ENCODE data around the gene GPR50.

The GPR50 gene

DNA sequence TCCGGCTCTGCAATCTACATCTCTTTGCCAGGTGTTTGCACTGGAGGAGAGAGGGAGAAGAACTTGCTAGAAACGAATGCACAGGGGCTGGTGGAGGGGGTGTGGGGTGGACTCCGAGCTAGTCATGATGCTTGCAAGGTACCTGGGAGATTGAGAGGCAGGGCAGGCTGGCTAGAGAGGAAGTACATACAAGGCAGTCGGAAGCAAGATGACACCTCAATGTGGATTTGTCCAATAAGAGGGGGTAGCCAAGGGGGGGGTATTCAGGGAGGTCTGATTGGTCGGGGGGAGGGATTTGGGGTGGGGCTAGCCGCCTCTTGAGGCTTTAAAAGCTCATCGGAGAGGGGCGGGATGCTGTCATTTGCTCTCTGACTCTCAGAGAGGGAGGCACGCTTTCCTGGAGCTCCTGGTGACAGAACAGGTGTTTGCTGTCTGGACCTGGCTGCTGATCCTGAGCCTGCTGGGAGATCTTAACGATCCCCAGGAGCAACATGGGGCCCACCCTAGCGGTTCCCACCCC is at the start of gene GPR50:
GPR50 (plus strand) TSS at position 354 of the 520 bp plus-strand sequence; CDS start at position 492, 138 bp downstream.
- no peak for DNase-seq

DNA sequence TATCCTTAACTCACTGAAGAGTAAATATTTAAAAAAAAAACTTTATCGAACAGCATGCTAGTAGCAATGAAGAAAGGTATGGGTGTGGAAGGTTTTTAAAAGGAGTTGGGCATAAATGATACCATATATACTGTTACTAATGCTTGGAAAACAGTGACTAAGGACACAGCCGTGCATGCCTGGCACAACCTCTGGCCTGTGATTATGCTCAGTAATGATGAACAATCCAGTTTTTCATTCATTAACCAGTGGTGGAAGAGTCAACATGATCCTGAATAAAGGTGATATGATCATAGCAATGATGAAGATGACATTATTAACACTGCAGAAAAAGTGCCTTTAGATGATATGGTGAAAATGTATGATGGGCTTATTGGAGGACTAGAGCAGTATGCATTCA is 43.9 kb upstream of the GPR50 start:
- DNase-seq, result no peak

DNA sequence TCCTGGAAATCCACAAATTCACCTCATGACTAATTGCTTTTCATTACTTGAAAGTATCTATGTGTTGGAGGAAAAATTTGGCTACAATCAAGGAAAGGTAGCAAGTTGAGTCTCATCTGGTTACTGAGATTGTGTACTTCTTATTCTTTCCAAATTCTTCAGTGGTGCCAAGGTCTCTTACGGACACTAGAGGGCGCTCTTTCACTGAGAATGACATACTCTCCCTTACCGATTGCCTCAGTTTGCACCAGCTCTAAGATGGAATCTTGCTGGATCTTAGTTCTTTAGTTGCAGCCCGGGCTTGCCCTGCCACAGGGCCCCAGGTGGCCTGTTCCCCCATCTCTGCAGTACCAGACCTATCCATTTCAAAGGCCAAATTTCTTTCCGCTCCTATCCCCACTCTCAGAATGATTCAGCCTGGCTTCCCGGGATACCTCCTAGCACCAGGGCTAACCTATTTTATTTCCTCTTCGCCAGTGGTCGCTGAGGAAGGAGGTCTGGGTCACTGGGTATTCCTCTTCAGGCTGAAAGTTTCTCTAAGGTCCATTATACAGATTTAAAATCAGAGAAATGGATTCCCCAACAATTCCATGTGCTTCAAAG is 24.6 kb upstream of the GPR50 start:
- no peak for DNase-seq

DNA sequence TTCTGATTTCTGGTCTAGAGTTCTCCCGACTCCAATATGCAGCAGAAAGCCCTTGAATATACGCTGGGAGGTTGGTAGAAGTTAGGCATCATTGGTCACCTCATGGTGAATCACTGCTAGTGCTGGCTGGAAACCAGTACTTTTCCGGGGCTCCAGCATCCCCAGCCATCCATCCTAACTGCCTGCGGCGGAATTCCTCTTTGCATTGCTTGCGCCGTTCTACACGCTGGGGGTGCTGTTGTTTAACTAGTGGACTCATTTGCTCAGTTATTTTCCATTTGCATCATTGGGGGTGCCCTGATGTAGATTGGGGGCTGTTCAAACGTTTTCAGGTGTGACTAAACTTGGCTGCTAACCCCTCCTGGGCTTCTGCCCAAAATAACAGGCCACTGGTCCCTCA is 23.3 kb upstream of the GPR50 start:
- DNase-seq, result no peak

DNA sequence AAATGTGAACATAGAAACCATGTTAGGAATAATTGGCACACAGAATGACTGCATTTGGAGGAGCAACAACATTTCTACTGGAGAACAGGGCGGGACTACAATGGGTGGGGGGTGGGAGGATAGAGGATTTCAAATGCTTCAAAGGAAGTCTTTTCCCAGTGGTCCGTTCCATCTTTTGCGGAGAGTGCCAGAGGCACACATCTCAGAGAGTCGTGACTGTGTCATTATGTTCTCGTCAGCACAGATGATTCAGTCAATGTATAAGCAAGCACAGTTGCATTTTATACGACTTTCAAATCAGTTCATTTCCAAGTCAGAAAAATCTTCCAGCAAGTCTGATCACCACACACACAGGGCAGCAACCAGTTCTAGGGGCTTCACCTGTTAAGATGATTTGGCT is 22.7 kb upstream of the GPR50 start:
- no peak for DNase-seq

DNA sequence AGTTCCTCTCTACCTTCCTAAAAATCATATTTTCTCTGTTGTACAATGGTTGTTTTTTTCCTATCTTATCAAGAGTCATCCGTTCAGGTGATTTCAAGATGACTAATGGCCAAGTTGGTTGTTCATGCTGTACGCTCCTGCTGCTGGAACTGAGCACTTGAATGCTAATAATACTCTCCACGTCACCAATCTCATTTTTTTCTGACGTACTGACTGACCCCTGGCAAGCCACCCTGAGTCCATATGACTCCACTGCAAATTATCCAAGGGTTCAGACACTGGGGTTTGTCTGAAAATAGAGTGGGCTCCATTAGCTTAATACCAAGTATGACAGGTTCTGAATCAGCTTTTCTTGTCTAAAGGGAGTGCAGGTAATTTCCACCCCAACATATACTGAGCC is 21.1 kb upstream of the GPR50 start:
- no peak for DNase-seq

DNA sequence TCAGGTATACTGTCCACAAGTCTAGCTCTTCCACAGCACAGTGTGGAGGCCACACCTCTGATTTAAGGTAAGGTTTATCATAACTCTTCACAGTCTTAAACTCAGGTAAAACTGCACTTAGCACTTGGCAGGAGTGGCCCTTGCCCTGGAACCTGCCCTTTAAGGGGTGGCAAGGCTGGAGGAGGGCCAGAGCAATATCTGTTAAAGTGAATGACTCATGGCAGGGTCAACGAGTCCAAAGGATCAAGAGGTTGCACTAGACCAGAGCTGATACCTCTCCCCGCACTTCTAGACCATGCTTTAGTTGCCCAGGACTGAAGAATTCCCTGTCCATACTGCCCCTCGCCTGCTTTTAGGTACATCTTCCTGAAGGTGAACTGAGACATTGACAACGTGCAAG is 14.7 kb upstream of the GPR50 start:
- no peak for DNase-seq

DNA sequence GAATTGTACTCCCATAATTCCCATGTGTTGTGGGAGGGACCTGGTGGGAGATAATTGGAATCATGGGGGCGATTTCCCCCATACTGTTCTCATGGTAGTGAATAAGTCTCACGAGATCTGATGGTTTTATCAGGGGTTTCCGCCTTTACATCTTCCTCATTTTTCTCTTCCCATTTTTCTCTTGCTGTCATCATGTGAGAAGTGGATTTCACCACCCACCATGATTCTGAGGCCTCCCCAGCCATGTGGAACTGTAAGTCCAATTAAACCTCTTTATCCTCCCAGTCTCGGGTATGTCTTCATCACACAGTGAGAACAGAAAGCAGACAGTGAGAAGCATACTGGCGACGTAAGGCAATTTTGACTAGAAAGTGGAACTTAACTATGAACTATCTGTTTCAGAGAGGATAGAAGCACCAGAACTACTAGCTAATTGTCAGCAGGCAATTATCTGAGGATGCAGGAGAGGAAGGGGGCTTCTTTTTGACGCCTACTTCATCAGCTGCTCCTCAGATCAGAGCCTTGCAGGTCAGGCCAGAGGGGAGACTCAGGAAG is 8.5 kb upstream of the GPR50 start:
- no peak for DNase-seq

DNA sequence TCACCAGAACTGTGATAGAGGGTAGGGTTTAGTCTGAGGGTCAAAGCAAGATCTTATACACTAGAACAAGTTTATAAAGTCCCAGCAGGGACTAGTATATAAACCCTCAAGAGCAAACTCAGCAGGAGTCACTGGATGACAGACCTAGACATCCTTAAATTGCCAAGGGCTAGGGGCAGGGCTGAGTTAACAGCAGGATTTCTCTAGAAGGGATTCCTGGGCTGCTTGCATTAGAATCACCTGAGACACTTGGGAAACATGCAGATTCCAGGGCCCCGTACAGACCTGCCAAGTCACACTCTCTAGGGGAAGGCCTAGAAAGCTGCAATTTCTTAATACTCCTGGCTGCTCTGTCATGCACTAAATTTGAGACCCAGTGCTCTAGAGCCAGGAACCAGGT is 6.6 kb upstream of the GPR50 start:
- DNase-seq, result no peak

DNA sequence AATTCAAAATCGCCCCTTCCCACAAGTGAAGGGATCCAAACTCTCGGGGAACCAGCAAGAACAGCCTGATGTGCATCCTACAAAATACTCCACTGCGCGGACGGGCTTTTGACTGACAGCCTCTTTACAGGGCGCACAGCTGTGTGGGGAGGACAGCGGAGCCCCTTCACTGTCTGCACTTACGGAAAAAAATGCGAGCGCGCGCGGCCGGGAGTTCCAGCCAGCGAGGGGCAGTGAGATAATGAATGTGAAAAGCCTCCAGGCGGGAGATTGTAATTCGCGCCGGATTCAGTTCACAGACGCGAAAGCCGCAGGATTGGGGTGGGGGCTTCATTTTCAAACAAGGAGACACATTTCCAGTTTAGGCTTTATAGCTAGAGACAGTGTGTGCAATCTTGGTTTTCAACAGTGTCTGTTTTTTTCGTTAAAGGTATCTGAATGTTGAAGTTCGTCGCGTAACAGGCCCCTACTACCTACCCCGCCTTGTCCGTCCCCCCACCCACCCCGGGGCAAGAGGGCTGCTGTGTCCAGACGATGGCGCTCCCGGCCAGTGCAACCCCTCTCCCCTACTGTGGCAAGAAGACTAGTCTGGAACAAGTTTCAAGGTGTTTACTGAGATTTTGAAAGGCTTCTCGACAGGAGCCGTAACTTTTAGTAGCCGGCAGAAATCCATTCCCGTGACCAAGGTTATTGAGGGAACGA is 1.7 kb upstream of the GPR50 start:
- no peak for DNase-seq

DNA sequence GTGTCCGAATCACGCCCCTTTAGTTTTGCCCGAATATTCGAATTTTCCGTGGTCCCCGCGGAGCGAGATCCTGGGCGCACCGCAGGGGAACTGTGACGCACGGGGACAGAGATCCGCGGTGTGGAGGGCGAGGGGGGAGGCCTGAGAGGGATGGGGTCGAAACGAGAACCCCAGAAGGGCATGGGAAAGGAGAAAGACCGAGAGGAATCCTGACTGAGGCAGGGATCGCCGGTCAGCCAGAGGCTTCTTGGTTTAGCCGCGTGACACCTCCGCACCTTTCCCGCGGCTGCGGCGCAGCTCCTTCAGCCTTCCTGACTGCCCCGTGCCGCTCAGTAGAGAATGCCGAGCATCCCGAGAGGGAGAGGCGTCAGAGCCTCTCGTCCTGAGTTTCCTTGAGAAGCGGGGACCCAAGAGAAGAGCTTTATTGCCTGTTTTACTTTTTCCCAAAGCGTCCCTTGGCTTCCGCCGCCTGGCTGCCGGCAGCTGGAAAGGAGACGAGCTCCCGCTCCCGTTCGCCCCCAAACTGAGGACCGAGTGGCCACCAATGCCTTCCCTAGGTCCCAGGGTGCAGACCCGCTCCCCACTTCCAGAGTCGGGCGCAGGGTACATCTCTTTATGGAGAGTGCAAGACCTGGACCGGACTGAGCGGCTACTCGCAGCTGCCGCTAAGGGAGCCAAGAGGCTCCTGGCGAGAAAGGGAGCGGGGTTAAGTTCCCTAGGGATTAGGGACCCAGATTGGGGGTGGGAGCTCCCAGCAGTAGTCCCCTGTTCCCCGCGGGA is 911 bp upstream of the GPR50 start:
- no peak for DNase-seq

DNA sequence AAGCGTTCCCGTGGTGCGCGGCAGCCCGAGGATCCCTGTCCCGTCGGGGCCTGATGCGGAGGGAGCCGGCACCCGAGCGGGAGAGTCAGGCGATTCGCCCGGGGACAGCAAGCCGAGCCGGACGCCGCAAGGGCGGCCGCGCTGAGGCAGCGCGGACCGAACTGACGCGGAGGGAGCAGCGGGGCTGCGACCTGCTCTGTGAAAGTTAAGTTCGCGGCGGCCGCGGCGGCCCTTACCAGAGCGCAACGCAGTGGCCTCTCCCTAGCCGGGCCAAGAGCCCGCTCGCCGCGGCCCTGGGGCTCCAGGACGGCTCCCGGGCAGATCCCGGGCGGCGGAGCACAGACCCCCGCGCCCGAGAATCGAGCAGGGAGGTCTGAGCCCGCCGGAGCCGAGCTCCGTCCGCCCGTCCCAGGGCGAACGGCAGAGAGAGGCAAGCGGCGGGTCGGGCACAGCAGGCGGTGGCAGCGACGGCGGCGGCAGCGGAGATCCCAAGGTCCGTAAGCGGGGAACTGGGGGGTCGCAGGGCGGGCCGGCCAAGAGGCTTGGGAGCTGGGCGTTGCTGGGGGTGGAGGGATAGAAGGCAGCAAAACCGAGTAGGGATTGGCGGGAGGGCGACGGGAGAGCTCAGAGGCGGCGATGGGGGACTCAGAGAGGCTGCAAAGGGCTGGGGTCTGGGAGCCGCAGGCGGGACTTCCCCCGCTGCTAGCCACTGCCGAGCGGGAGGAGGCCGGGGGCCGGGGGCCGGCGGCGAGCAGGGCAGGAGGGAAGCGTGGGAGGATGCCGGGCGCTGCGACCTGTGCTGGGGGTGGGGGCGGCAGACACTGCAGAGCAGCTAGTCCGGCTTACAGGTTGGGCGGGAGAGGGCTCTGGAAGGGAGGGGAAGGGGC is 1.0 kb downstream of the GPR50 start:
- no peak for DNase-seq

DNA sequence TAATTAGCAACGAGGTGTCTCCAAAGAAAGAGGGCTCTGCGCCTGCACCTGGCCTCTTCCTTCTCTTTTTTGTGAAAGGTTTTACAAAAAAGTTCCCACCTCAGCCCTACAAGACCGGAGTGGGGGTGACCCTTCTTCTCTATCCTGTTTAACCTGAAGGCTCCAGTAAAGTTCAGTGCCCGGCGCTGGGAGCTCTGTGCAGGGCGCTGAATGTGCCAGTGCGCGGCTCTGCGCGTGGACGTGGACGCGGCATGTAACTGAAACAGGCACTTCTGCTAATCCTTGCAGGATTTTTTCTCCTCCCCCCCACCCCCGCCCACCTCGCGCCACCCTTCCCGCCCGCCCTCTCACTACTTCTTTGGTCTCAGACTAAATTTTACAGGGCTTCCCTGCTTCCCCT is 2.4 kb downstream of the GPR50 start:
- DNase-seq, result no peak

DNA sequence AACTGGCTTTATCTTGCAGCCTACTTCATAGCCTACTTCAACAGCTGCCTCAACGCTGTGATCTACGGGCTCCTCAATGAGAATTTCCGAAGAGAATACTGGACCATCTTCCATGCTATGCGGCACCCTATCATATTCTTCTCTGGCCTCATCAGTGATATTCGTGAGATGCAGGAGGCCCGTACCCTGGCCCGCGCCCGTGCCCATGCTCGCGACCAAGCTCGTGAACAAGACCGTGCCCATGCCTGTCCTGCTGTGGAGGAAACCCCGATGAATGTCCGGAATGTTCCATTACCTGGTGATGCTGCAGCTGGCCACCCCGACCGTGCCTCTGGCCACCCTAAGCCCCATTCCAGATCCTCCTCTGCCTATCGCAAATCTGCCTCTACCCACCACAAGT is 4.0 kb downstream of the GPR50 start:
- DNase-seq, result no peak

DNA sequence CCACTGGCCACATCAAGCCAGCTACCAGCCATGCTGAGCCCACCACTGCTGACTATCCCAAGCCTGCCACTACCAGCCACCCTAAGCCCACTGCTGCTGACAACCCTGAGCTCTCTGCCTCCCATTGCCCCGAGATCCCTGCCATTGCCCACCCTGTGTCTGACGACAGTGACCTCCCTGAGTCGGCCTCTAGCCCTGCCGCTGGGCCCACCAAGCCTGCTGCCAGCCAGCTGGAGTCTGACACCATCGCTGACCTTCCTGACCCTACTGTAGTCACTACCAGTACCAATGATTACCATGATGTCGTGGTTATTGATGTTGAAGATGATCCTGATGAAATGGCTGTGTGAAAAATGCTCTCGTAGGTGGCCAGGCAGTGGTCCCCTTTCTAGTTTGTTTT is 4.7 kb downstream of the GPR50 start:
- no peak for DNase-seq

DNA sequence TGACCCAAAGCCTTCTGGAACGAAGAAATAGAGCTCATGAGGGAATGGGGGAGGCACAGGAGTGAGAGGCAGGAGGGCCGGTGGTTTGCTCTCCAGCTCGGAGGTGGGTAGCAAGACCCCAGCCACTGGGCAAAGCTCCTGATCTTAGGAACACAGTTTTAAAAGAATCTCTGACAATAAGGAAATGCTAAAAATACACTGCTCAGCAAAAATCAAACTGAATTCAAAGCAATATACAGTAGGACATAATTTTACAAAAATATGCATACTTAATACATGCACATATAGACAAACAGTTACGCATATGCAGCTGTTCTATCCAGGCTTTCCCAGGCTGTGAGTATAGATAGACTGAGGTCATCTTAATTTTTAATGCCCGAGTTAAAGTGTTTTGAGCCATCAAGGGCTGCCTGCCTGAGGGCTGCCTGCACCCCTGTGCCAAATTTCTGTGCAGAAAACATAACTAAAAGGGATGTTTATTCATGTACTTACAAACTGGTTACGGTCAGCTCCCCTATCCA is 6.9 kb downstream of the GPR50 start:
- DNase-seq, result no peak

DNA sequence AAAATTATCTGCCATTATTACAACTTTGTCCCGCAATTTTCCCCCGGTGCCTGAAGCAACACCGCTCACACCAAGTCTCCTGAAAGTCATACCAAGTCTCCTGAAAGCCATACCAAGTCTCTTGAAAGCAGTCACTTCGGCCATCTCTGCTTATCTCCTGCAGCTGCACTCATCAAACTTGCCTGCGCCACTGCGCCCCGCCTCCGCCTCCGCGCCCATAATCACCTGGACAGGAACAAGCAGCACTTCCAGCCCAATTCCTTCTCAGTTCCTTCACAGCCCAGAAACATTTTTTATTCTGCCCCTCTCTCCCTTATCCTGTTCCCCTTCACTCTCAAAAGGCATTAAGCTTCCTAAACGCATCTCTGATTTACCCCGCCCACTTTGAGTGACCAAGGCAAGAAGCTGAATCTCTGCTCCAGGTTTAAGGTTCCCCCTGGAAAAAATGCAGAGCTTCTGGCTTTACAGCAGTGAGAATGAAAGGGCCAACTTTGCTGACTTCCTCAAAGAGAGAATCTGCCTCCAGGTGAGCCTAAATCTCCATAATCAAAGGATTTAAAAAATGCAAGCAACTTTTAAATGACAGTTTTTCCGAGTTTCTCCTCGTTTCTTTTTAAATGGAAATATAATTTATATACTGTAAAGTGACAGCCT is 7.7 kb downstream of the GPR50 start:
- no peak for DNase-seq

DNA sequence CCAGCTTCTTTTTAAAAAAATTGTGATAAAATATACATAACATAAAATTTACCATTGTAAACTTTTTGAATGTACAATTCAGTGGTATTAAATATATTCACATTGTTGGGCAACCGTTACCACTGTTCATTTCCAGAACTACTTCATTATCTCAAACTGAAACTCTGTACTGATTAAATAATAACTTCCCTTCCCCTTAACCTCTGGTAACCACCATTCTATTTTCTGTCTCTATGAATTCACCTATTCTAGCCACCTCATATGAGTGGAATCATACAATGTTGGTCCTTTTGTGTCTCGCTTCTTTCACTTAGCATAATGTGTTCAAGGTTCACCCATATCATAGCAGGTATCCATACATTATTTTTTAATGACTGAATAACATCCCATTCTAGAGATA is 8.3 kb downstream of the GPR50 start:
- no peak for DNase-seq

DNA sequence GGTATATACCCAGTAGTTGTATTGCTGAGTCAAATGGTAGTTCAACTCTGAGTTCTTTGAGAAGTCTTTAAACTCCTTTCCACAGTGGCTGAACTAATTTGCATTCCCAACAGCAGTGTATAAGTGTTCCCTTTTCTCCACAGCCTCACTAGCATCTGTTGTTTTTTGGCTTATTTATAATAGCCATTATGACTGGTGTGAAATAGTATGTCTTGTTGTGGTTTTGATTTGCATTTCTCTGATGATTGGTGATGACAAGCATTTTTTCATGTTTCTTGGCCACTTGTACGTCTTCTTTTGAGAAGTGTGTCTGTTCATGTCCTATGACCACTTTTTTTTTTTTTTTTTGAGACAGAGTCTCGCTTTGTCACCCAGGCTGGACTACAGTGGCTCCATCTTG is 30.5 kb downstream of the GPR50 start:
- DNase-seq, result no peak

DNA sequence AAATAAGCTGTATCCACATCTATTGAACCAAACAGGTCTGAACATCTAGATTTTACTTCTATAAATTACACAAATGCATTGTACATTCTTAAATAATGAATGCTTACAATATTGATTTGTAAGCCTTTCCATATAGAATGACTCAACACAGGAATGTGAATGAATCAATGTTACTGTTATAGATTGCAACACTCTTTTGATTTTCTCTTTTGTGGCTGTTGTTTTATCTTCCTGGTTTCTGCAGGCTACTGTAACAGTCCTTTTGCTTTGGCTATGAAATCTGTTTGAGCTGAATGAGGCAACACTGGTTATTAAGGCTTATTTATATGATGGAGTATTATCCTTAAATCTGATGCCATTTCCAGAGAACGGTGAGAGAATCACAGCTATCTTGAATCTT is 49.5 kb downstream of the GPR50 start:
- DNase-seq, result no peak

DNA sequence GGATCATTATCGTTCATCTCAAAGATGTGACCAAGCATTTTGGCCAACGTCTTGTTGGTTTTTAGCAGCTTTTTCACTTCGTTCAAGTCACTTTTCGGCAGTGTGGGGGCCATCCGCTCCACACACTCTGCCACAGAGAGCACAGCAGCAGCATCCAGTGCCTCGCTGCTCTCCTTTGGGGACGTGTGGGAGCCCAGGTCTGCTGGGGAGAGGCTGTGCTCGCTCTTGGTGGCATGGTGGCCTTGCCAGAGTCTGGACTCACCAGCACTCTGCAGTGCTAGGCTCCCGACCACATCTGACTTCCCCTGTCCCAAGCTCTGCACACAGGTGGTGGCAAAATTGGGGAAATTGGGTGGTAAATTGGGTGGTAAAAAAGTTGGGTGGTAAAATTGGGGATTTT is 50.6 kb downstream of the GPR50 start:
- no peak for DNase-seq

DNA sequence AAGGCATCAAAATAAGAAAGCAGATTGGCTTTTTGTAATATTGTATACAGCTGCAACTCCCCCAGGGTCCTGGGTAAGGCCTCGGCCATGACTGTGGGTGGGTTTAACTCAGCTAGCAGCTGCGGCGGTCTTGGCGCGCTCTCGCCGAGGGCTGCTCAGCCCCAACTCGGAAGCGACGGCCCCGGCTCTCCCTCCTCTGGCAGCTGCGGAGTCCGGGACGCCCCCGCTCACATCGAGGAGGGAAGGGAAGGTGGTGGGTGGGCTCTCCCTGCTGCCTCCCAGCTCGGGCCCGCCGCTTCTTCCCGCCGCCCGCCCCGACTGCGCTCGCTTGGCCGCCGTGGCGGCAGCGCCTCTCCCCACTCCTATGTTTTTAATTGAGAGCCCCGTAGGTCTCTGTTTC is 51.2 kb downstream of the GPR50 start:
- DNase-seq, result no peak

Measured in cerebellar nuclear complex (tissue), 1 donor.